Measurements from ENCODE around the gene RFX3.

Gene RFX3

GRCh38 chr9:3433754-3434153 lies 92.0 kb downstream of the RFX3 start:
- no peak for DNase-seq (ENCODE audit: low read depth)

- no peak for DNase-seq (ENCODE audit: low read depth)
Observed at GRCh38 chr9:3433066-3433465, 92.7 kb downstream of the RFX3 start.

- no peak for DNase-seq (ENCODE audit: low read depth)
Observed at GRCh38 chr9:3431890-3432289, 93.9 kb downstream of the RFX3 start.

GRCh38 chr9:3419893-3420292 lies 105.9 kb downstream of the RFX3 start:
- no peak for DNase-seq (ENCODE audit: low read depth)

- no peak for DNase-seq (ENCODE audit: low read depth)
Observed at GRCh38 chr9:3415906-3416305, 109.9 kb downstream of the RFX3 start.

GRCh38 chr9:3413984-3414383 lies 111.8 kb downstream of the RFX3 start:
- no peak for DNase-seq (ENCODE audit: low read depth)

GRCh38 chr9:3410461-3410860 lies 115.3 kb downstream of the RFX3 start:
- DNase-seq (ENCODE audit: low read depth) = no peak

- no peak for DNase-seq (ENCODE audit: low read depth)
Observed at GRCh38 chr9:3409453-3409852, 116.3 kb downstream of the RFX3 start.

GRCh38 chr9:3403315-3403714 lies 122.5 kb downstream of the RFX3 start:
- no peak for DNase-seq (ENCODE audit: low read depth)

GRCh38 chr9:3401221-3401954 lies 124.4 kb downstream of the RFX3 start:
- DNase-seq (ENCODE audit: low read depth) = no peak

- no peak for DNase-seq (ENCODE audit: low read depth)
Observed at GRCh38 chr9:3398232-3398648, 127.6 kb downstream of the RFX3 start.

- no peak for DNase-seq (ENCODE audit: low read depth)
Observed at GRCh38 chr9:3397766-3398165, 128.0 kb downstream of the RFX3 start.

- DNase-seq (ENCODE audit: low read depth) = no peak
Observed at GRCh38 chr9:3391414-3391813, 134.4 kb downstream of the RFX3 start.

GRCh38 chr9:3386753-3387152 lies 139.0 kb downstream of the RFX3 start:
- no peak for DNase-seq (ENCODE audit: low read depth)

- no peak for DNase-seq (ENCODE audit: low read depth)
Observed at GRCh38 chr9:3385871-3386270, 139.9 kb downstream of the RFX3 start.

- DNase-seq (ENCODE audit: low read depth) = no peak
Observed at GRCh38 chr9:3371842-3372241, 154.0 kb downstream of the RFX3 start.

GRCh38 chr9:3370715-3371114 lies 155.1 kb downstream of the RFX3 start:
- DNase-seq (ENCODE audit: low read depth) = no peak

GRCh38 chr9:3367185-3367584 lies 158.6 kb downstream of the RFX3 start:
- no peak for DNase-seq (ENCODE audit: low read depth)

- DNase-seq (ENCODE audit: low read depth) = no peak
Observed at GRCh38 chr9:3361689-3362392, 164.0 kb downstream of the RFX3 start.

GRCh38 chr9:3361116-3361515 lies 164.7 kb downstream of the RFX3 start:
- DNase-seq (ENCODE audit: low read depth) = no peak

GRCh38 chr9:3360245-3360644 lies 165.6 kb downstream of the RFX3 start:
- DNase-seq (ENCODE audit: low read depth) = no peak

GRCh38 chr9:3359778-3360177 lies 166.0 kb downstream of the RFX3 start:
- DNase-seq (ENCODE audit: low read depth) = no peak

GRCh38 chr9:3359048-3359692 lies 166.6 kb downstream of the RFX3 start:
- no peak for DNase-seq (ENCODE audit: low read depth)

Data from non-pigmented ciliary epithelial cell (primary cell).